ENCODE measurements around the gene BCDIN3D.
"Not testable (repeated sequence)": the region's sequence is repeated elsewhere in the genome, so short reads cannot be mapped to it uniquely, and the experiment has no call there.

The BCDIN3D gene

GRCh38 chr12:49855890-49856289 lies 13.0 kb upstream of the BCDIN3D start:
- DNase-seq = not testable (repeated sequence)

DNA sequence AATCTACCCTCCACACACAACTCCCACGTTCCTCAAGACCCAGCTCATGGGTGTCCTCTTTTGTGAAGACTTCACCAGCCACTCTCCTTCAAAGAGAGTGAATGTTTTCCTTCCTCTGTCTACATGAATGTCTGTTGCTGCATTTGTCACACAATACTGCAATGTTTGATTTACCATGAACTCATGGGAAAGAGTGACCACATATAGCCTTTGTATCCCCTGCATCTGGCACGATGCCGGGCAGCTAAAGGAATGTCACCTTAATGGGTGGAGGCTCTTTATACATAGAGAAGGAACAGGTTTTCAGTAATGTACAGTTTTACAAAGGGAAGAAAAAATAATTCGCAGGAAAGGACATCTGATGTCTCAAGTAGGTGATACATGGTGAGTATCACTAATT lies 12.1 kb upstream of the BCDIN3D start:
- DNase-seq = no peak

- no peak for DNase-seq
Measured at GRCh38 chr12:49853671-49854070, 10.8 kb upstream of the BCDIN3D start.

DNA sequence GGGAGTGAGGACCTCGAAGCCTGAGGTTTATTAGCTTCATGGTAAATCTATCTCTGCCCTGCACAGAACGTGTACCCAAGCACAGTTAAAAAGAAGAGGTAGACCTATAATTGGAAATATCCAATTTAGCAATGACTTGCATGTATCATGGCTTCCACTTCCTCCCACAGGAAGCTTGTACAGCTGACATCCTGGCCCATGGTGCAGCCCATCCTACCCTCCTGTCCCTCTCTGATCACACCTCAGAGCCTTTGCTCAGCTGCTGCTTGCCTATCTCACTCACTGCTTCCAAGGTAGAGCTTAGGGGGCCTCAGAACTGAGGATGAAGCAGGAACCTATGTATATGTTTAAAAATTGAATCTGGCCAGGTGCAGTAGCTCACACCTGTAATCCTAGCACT lies 4.3 kb upstream of the BCDIN3D start:
- no peak for DNase-seq

GRCh38 chr12:49846032-49846431 lies 3.1 kb upstream of the BCDIN3D start:
- DNase-seq = no peak

DNA sequence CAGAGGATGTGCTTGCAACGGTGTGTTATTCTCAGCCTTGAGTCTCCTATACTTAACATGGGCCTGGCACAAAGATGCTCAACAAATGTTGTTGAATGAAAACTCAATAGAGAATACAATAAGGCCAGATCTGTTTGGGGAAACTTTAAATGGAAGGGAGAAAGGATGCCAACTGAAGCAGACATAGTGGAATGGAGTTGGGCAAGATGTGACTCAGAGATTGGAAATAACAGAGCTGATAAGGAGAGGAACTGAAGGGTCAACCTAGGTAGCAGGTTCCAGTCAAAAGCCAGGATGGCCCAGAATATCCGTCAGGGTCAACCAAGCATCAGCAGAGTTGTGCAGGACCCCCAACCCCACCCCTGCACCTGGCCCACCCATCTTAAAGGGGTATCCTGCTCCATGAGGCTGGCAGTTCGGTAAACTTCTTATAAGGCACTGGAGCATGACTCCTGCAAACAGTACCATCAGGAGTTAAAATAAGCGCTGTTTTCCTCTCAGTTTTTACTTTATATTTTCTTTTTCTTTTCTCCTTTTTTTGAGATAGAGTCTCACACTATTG lies 1.1 kb upstream of the BCDIN3D start:
- no peak for DNase-seq

DNA sequence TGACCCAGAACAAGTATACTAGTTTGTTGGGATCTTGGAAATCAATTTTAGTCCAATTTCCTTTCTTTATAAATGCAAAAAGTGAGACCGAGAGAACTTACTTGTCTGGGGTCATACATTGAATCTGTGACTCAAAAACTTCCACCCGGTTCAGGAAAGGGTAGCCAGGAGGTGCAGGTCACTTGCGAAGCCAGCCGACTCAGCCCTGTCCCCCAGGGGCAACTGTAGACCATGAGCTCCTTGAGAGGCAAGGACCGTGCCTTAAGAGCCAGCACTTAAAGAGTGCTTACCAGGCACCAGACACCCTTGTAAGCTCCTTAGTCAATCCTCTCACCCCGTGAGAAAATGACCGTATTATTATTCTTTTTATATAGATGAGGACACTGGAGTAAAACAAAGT lies 505 bp upstream of the BCDIN3D start:
- DNase-seq = no peak

- no peak for DNase-seq
Measured at GRCh38 chr12:49838973-49839633, 3.8 kb downstream of the BCDIN3D start.

DNA sequence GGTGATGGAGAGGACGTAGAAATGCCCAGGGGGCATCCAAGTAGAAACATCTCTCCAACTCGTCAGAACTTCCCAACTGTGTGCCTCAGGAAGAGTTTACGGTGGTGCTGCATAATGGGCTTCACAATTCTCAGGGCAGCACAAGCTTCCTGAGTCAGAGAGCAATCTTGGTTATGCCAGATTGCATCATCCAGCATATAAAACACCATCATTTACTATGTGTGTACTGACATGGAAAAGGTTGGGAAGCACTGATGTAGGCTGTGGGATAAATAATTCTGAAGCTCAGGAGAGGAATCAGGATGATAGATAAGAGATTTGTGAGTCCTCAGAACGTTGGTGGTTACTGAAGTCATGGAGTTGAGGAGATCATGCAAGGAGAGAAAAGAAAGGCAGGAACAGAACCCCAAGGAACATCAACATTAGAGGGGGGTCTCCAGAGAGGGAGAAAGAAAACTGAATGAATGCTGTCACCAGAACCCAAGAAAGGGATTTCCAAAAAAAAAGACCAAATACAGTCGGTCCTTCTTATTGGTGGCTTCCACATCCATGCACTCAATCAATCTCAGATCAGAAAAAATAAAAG lies 10.0 kb downstream of the BCDIN3D start:
- no peak for DNase-seq

DNA sequence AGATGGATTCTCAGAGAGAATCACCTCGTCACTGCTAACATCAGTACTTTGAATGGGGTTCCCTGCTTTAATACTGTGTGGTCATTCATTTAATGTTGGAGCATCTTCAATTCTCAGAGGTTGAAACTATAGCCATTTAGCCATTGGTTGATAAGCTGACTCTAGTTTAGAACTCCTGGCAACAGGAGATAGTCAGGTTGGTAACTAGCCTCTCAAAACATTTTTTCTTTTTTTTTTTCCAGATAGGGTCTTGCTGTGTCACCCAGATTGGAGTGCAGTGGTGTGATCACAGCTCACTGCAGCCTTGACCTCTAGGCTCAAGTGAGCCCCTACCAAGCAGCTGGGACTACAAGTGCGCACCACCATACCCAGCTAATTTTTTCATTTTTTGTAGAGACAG lies 11.2 kb downstream of the BCDIN3D start:
- DNase-seq = no peak

DNA sequence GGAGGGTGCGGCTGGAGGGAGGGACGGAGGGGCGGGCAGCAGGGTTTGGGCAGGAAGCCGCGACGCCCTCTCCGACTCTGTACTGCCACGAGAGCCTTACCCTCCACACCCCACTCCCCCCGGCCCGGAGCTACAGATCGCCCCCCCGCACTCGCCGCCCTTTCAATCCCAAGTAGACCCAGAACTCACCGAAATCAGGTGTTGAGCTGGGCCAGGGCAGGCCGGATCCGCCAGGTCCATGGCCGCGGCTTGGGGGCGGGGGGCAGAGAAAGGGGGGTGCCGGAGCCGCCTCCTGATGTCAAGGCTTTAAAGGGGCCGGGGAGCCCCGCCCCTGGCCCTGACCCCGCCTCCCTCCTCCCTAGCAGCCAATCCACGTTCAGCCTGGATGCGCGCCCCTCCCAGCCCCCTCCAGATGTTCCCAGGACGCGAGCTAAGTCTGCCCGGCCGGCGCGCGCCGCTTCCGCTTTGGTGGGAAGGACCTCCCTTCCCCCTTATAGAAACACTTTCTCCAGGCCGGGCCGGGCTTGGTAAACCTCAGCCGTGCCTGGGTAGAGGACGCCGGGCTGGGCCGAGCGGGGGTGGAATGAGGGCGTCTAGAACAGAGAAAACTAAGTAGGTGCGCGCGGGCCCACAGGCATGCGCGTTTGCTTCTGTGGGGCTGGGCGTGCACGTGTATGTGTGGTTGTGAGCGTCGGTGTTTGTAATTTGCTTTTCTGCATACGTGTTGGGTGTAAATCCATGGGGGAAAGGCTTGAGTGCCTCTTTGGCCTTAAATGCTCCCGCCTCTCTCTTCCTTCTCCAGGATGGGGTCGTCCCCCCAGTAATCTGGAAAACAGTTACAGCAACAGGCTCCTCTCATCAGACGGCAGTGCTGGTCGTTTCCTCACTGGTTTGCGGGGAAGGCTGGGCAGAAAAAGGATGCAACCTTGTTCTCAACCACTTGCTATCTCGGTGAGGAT lies 14.5 kb downstream of the BCDIN3D start, which contains the start of gene NCKAP5L:
Gene NCKAP5L (minus strand): TSS at position 281 of the 959 bp plus-strand sequence. CDS start 24,369 bp downstream, outside the sequence.
- DNase-seq = peak; percentile 68

DNA sequence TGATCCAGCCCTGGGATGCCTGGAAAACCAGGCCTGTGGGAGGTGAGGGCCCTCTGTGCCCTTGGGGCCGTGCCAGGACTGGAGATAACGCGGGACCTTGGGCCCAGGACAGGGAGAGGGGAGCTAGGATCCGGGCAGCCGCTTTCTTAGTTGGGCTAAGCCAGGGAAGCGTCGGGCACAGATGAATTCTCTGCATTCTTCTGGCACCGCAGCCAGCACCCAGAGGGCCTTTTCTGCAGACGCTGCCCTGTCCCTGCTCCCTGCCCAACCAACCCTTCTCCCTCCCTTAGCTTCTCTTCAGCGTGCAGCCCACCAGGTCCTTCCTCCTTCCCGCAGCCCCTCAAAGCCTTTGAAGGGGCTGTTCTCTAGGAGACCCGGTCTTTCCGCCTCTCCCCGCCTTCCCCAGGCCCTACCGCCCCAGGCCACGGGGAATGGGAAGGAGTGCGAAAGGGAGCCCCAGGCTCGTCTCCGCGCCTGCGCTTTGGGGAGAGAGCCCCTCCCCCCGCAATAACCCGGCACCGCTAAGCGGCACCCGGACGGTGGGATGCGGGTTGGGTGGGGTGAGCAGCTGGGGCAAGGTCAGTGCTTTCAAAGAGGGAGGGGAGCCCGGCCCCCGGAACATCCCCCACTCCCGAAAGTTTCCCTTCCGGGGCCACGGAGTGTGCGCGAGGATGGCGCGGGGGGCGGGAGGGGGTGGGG lies 15.4 kb downstream of the BCDIN3D start:
- DNase-seq = no peak

DNA sequence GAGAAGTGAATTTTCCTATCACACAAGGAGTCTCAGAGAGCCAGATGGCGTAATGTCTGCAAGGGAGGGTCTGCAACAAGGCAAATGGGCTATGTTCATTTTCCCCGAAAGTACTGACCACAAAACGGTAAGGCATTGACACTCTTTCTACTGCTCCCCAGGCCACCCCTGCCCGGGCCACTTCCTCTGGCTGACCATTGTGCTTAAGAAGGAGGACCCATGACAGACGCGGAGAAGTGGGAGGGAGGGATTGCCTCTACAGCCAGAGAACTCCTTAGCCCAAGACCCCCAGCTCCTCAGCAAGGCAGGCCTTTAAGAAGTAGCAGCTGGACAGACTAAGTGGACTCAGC lies 15.9 kb downstream of the BCDIN3D start:
- no peak for DNase-seq

- no peak for DNase-seq
Measured at GRCh38 chr12:49825971-49826421, 16.9 kb downstream of the BCDIN3D start.

DNA sequence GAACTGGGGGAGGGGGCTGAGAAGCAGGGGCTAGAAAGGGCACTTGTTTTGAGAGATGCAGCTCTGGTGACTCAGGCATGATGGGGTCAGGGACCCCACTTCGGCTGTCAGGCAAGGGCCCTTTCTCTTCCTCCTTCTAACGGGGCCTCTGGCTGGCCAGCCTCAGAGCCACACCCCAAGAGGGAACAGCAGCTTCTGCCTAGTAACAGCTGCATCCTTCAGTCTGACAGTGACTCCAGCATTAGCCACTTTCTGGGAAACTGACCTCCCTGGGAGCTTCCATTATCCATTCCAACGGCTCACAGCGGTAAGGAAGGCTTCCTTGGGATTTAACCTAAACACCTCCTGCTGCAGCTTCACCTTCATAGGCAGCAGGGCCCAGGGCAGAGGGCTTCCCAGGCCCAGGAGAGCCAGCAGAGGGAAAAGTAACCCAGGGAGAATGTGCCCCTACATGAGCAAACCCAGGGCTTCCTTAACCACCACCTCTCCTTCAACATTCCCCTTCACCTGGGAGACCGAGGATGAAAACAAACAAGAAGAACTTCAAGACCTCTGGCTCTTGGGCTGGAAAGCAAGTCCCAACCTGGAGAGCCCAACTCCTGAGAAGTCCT lies 17.4 kb downstream of the BCDIN3D start:
- no peak for DNase-seq

- DNase-seq = no peak
Measured at GRCh38 chr12:49824895-49825294, 18.0 kb downstream of the BCDIN3D start.

GRCh38 chr12:49824416-49824815 lies 18.5 kb downstream of the BCDIN3D start:
- no peak for DNase-seq

DNA sequence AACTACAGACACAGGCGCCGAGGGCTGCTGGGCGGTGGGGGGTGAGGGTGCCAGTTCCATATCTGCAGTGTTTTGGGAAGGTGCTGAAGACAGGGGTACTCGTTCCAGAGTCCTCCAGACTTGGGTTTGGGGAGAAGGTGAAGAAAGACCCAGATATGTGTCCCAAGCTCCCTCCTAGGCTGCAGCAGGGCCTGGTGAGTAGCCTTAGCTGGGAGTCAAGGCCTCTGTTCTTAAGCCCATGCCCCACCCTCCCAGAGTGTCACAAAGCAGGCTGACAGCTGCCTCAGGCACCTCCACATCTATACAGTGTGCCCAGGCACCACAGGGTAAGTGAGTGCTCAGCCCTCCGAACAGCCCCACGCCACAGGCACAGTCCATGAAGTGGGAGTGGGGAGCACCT lies 19.0 kb downstream of the BCDIN3D start:
- no peak for DNase-seq

- no peak for DNase-seq
Measured at GRCh38 chr12:49823350-49823749, 19.6 kb downstream of the BCDIN3D start.

- DNase-seq = no peak
Measured at GRCh38 chr12:49821373-49822287, 21.3 kb downstream of the BCDIN3D start.

DNA sequence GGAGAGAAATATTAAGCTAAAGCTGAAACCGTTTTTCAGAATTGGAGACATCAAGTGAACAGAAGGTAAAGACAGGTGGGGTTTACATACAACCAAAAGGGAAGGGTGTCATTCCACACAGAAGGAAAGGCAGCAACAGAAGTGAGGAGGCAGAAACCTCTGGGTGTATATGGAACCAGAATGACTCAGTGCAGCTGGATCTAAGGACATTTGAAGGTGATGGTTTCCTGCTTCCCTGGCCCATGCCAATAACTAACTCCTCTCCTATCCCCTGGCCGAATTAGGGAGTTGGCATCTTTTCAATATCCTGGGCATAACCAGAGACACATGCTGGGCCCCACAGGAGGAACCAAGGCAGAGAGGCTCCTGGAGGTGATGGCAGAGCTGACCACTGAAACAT lies 23.1 kb downstream of the BCDIN3D start:
- no peak for DNase-seq

Measured in NK-92 treated with Interleukin-12 subunit alpha and Interleukin-12 subunit beta, amount 100 ng/mL, for 24 hours (cell line).